Activated CD4-positive, alpha-beta T cell treated with anti-CD3 and anti-CD28 coated beads for 36 hours (primary cell): Measurements from ENCODE around the gene SMG6. TPM values are rescaled to one million over a fixed set of nuclear protein-coding genes. Genes with fewer than 3 reads are reported as not detected.

Source experiments
- ATAC-seq: fragments of 200-7000 bp; cut with Tn5 transposase; one replicate; pipeline ENCODE4 v1.10.0; 2021; ENCODE audit warnings: mild to moderate bottlenecking, moderate library complexity
- CTCF ChIA-PET: fragments of 350-600 bp; sonication (Branson Sonifier 250); formaldehyde crosslinking; loops from one replicate; lab custom pipeline; 2021; ENCODE audit warnings: antibody characterized with exemption; lab: Charles Lee
- POLR2A ChIA-PET: fragments of 350-600 bp; sonication (Branson Sonifier 250); formaldehyde crosslinking; loops from one replicate; lab custom pipeline; 2021; ENCODE audit warnings: antibody characterized with exemption, inconsistent platforms; lab: Charles Lee
- DNase-seq: peaks from one replicate; pipeline ENCODE4 v3.0.0-alpha.2; 2020
- H3K27ac Mint-ChIP-seq: one replicate; pipeline ENCODE4 v1.8.0; 2021; ENCODE audit warnings: mixed read lengths
- H3K27me3 Mint-ChIP-seq: one replicate; pipeline ENCODE4 v1.8.0; 2021; ENCODE audit warnings: mixed read lengths
- H3K36me3 Mint-ChIP-seq: one replicate; pipeline ENCODE4 v1.8.0; 2021; ENCODE audit warnings: low read depth, mixed read lengths
- H3K4me1 Mint-ChIP-seq: one replicate; pipeline ENCODE4 v1.8.0; 2021; ENCODE audit warnings: mixed read lengths
- H3K4me3 Mint-ChIP-seq: one replicate; pipeline ENCODE4 v1.8.0; 2021; ENCODE audit warnings: mild to moderate bottlenecking, moderate library complexity, mixed read lengths
- H3K9me3 Mint-ChIP-seq: one replicate; pipeline ENCODE4 v1.8.0; 2021; ENCODE audit warnings: low read depth, mixed read lengths
- intact Hi-C, 2 experiments: fragments of 100-400 bp; cut with DNase I in 1 of 2; cut with micrococcal nuclease in 1 of 2; formaldehyde crosslinking; loops; one replicate each; pipeline versions ENCODE4 v1.14.2 to v1.15.1; 2022 to 2024; cut with DNase I, micrococcal nuclease
- total RNA-seq, 2 experiments: library from RNA; stranded (reverse); gene quantifications; one replicate each; pipeline ENCODE4 v1.2.3, GENCODE V29; 2021

SMG6 gene
- total RNA-seq, 2 experiments from 2014 or later, result 28.5 to 31.4 TPM

- Mint-ChIP-seq H3K9me3 (peaks cover 2% of the 10 kb centered on the region), H3K4me1 (peaks cover 66% of the 10 kb centered on the region), H3K36me3 (peaks cover 46% of the 10 kb centered on the region), H3K27me3 (no peaks in the 10 kb centered on the region), H3K4me3 (peak overlapping the region; percentile 2), H3K27ac (peak overlapping the region; percentile 67)
- intact Hi-C loops, result no loop called here
- POLR2A ChIA-PET, result interaction anchor here (0.6 kb wide), 1 partner anchor 10 kb away, joined by 3 read pairs; no protein-coding TSS in a partner anchor
- peak; percentile 68 for DNase-seq
- no peak for ATAC-seq
- CTCF ChIA-PET, result interaction anchor here (0.6 to 3.6 kb wide), 12 partner anchors 10 to 212 kb away, joined by 3 to 11 read pairs (median 4); partner anchors contain the start of gene HIC1
Measured at GRCh38 chr17:2250140-2251095, 53.2 kb downstream of the SMG6 start.

- Mint-ChIP-seq H3K4me1 (peaks cover 46% of the 10 kb centered on the region), H3K4me3 (no peak overlapping the region), H3K27ac (no peak overlapping the region), H3K27me3 (no peaks in the 10 kb centered on the region), H3K36me3 (peaks cover 42% of the 10 kb centered on the region), H3K9me3 (no peaks in the 10 kb centered on the region)
- intact Hi-C loops, result loop anchor here in 1 of 2 experiments (10.0 kb wide), 1 partner anchor 52 kb away; no protein-coding TSS in a partner anchor
- ChIA-PET CTCF (interaction anchor here (0.6 to 3.9 kb wide), 9 partner anchors 9 to 189 kb away, joined by 3 to 87 read pairs (median 19); partner anchors contain the start of gene HIC1), POLR2A (no interaction called here)
- ATAC-seq (no peak), DNase-seq (no peak)
Measured at GRCh38 chr17:2247005-2247404, 56.6 kb downstream of the SMG6 start.

GRCh38 chr17:2244545-2245525, 58.8 kb downstream of the SMG6 start:
- POLR2A ChIA-PET, result interaction anchor here (0.5 to 1.5 kb wide), 8 partner anchors 8 to 987 kb away, joined by 3 to 4 read pairs (median 3); no protein-coding TSS in a partner anchor
- peak; percentile 92 for DNase-seq
- no peak overlapping the region for H3K4me3 Mint-ChIP-seq
- intact Hi-C loops, result loop anchor here (1.0 to 10.0 kb wide), 4 partner anchors 38 to 191 kb away; no protein-coding TSS in a partner anchor
- H3K9me3 Mint-ChIP-seq, result no peaks in the 10 kb centered on the region
- H3K27ac Mint-ChIP-seq, result no peak overlapping the region
- H3K36me3 Mint-ChIP-seq, result peaks cover 45% of the 10 kb centered on the region
- H3K27me3 Mint-ChIP-seq, result no peaks in the 10 kb centered on the region
- CTCF ChIA-PET, result interaction anchor here (0.6 to 3.9 kb wide), 52 partner anchors 9 to 198 kb away, joined by 3 to 87 read pairs (median 6); partner anchors contain the start of genes HIC1 and TSR1
- peak; percentile 80 for ATAC-seq
- peaks cover 41% of the 10 kb centered on the region for H3K4me1 Mint-ChIP-seq

DNA sequence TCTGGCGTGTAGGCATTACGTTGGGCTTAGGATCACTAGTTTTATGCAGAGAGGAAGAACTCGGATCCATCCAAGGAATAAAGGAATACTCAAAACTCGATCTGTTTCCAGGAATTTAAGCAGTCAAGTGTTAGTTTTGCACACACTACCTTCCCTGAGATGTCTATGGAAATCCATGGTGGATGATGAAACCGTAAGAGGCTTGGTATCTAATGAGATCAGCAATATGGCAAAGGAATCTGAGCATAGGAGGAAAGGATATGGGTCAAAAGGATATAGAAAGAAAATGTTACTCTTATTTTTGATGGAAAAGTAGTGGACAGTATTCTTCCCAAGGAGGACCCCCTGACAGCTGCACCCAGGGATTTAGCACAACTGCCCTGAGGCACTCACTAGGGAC, 59.6 kb downstream of the SMG6 start:
- Mint-ChIP-seq H3K4me1 (peaks cover 37% of the 10 kb centered on the region), H3K27ac (no peak overlapping the region), H3K4me3 (no peak overlapping the region), H3K36me3 (peaks cover 37% of the 10 kb centered on the region), H3K27me3 (no peaks in the 10 kb centered on the region), H3K9me3 (no peaks in the 10 kb centered on the region)
- no peak for DNase-seq
- ATAC-seq, result no peak
- ChIA-PET CTCF (interaction anchor here (0.5 to 3.9 kb wide), 29 partner anchors 8 to 186 kb away, joined by 3 to 87 read pairs (median 9); partner anchors contain the start of genes HIC1 and TSR1), POLR2A (no interaction called here)
- intact Hi-C loops, result loop anchor here (1.0 to 10.0 kb wide), 4 partner anchors 39 to 190 kb away; no protein-coding TSS in a partner anchor

- Mint-ChIP-seq H3K27me3 (no peaks in the 10 kb centered on the region), H3K9me3 (no peaks in the 10 kb centered on the region), H3K4me3 (no peak overlapping the region), H3K27ac (no peak overlapping the region), H3K36me3 (peaks cover 32% of the 10 kb centered on the region), H3K4me1 (peaks cover 36% of the 10 kb centered on the region)
- ChIA-PET POLR2A (no interaction called here), CTCF (interaction anchor here (1.0 to 2.4 kb wide), 3 partner anchors 10 to 28 kb away, joined by 4 to 7 read pairs (median 5); no protein-coding TSS in a partner anchor)
- ATAC-seq (no peak), DNase-seq (no peak)
- intact Hi-C loops, result loop anchor here (2.0 to 10.0 kb wide), 3 partner anchors 25 to 47 kb away; no protein-coding TSS in a partner anchor
Measured at GRCh38 chr17:2241823-2242222, 61.8 kb downstream of the SMG6 start.

- intact Hi-C loops, result loop anchor here (2.0 to 10.0 kb wide), 3 partner anchors 24 to 46 kb away; no protein-coding TSS in a partner anchor
- Mint-ChIP-seq H3K36me3 (peaks cover 38% of the 10 kb centered on the region), H3K4me3 (no peak overlapping the region), H3K27ac (peak overlapping the region; percentile 0), H3K27me3 (no peaks in the 10 kb centered on the region), H3K4me1 (peaks cover 38% of the 10 kb centered on the region), H3K9me3 (no peaks in the 10 kb centered on the region)
- ATAC-seq, result no peak
- POLR2A ChIA-PET, result interaction anchor here (0.6 kb wide), 1 partner anchor 160 kb away, joined by 5 read pairs; no protein-coding TSS in a partner anchor
- CTCF ChIA-PET, result interaction anchor here (1.0 to 2.4 kb wide), 6 partner anchors 11 to 182 kb away, joined by 3 to 7 read pairs (median 4); no protein-coding TSS in a partner anchor
- no peak for DNase-seq
Measured at GRCh38 chr17:2240541-2240940, 63.0 kb downstream of the SMG6 start.

DNA sequence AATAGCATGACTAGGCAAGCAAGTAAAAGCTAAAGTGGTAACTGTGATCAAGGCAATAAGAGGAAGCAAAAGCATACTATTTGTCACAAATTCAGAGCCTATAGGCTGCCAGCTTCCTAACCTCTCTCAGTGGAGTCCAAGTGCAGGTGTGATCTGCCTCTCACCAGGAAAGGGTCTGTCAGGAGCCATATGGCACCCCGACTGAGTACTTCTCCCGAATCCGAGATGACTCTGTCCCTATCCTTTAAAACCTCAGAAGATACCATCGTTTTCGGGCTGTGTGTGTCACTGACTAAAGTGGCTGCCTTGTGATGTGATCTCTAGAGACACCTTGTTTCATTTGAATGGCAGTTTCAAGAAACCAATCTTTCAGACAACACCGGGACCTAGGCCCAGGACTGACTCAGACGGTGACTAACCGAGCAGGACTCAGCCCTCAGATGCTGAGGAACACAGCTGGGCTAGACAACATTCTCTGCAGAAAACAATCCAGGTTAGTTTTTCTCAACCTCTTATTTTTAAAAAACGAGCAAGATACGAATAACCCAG, 63.6 kb downstream of the SMG6 start:
- H3K36me3 Mint-ChIP-seq, result peaks cover 41% of the 10 kb centered on the region

DNA sequence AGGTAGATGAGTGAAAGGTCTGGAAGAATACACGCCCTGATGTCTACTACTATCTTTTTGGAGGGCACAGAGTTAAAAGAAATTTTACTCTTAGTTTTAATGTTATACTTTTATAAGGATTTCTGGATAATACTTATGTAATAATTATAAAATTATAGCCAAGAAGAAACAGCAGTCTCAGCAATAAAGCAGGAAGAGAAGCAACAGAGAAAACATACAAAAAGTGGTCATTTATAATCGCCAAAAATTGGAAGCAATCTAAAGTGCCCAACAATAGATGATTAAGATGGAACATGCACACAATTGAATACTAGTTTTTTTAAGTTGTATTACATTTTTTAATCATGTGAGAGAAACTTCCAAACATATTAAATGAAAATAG, 64.4 kb downstream of the SMG6 start:
- Mint-ChIP-seq H3K4me1 (peaks cover 32% of the 10 kb centered on the region), H3K27ac (no peak overlapping the region)
- CTCF ChIA-PET, result interaction anchor here (0.6 to 2.4 kb wide), 3 partner anchors 24 to 170 kb away, joined by 3 to 5 read pairs (median 3); no protein-coding TSS in a partner anchor

More for the DNA sequence above, 63.6 kb downstream of the SMG6 start:
- DNase-seq, result peak; percentile 74
- peak; percentile 94 for ATAC-seq
- CTCF ChIA-PET, result interaction anchor here (0.6 to 2.4 kb wide), 6 partner anchors 13 to 182 kb away, joined by 3 to 7 read pairs (median 4); no protein-coding TSS in a partner anchor
- Mint-ChIP-seq H3K27me3 (no peaks in the 10 kb centered on the region), H3K27ac (peak overlapping the region; percentile 84), H3K4me1 (peaks cover 38% of the 10 kb centered on the region), H3K9me3 (no peaks in the 10 kb centered on the region), H3K4me3 (no peak overlapping the region)
- intact Hi-C loops, result loop anchor here (2.0 to 10.0 kb wide), 3 partner anchors 23 to 45 kb away; no protein-coding TSS in a partner anchor
- POLR2A ChIA-PET, result interaction anchor here (0.6 to 0.8 kb wide), 2 partner anchors 44 to 159 kb away, joined by 3 to 5 read pairs; no protein-coding TSS in a partner anchor

DNA sequence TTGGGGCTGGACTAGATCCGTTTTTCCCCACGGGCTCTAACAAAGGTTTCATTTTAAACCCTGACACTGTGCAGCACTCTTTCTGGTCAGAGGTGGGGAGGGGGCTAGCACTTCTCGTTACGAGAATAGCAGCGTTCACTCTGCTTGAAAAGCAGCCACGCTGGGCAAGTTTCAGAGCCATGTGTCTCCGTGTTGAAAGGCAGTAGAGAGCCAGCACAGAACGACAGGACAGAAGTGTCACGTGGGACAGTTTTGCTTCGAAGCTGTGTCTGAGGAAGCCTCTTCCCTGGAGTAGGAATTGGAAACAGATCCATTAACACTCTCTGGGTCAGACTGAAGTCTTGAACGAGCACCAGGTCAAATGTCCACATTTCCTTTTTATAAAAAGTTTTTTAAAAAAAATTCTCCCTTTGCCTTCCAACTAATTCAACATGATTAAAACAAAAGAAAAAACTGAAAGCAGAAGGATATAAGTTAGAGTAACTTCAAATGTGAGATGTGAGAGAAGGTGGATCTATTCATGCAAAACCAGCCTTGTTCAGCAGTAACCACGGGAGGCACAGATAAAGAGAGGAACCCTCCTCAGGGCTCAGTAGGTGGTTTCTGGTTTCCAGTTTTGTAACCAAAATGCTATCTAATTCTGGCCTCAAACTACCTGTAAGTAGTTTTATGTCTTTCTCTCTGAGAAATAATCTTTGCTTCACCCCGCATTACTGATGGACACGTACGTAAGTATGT, 65.0 kb downstream of the SMG6 start:
- DNase-seq (no peak), ATAC-seq (no peak)
- Mint-ChIP-seq H3K36me3 (peaks cover 36% of the 10 kb centered on the region), H3K4me1 (peaks cover 32% of the 10 kb centered on the region), H3K27ac (no peak overlapping the region), H3K4me3 (no peak overlapping the region), H3K9me3 (no peaks in the 10 kb centered on the region), H3K27me3 (no peaks in the 10 kb centered on the region)
- intact Hi-C loops, result no loop called here
- ChIA-PET CTCF (interaction anchor here (1.1 to 1.3 kb wide), 3 partner anchors 13 to 128 kb away, joined by 3 read pairs; no protein-coding TSS in a partner anchor), POLR2A (no interaction called here)

More for the DNA sequence above, 64.4 kb downstream of the SMG6 start:
- no peak for DNase-seq
- POLR2A ChIA-PET, result interaction anchor here (0.8 kb wide), 1 partner anchor 43 kb away, joined by 3 read pairs; no protein-coding TSS in a partner anchor
- Mint-ChIP-seq H3K27me3 (no peaks in the 10 kb centered on the region), H3K9me3 (no peaks in the 10 kb centered on the region), H3K36me3 (peaks cover 40% of the 10 kb centered on the region), H3K4me3 (no peak overlapping the region)
- ATAC-seq, result no peak
- intact Hi-C loops, result no loop called here
